NCI-H2171 treated with DMSO at 0.1 percent for 48 hours (cell line): ENCODE data around the gene INPP5A.

Source experiments
- DNase-seq: peaks from one replicate; lab custom pipeline; 2025; lab: John Stamatoyannopoulos, UW

The INPP5A gene

DNA sequence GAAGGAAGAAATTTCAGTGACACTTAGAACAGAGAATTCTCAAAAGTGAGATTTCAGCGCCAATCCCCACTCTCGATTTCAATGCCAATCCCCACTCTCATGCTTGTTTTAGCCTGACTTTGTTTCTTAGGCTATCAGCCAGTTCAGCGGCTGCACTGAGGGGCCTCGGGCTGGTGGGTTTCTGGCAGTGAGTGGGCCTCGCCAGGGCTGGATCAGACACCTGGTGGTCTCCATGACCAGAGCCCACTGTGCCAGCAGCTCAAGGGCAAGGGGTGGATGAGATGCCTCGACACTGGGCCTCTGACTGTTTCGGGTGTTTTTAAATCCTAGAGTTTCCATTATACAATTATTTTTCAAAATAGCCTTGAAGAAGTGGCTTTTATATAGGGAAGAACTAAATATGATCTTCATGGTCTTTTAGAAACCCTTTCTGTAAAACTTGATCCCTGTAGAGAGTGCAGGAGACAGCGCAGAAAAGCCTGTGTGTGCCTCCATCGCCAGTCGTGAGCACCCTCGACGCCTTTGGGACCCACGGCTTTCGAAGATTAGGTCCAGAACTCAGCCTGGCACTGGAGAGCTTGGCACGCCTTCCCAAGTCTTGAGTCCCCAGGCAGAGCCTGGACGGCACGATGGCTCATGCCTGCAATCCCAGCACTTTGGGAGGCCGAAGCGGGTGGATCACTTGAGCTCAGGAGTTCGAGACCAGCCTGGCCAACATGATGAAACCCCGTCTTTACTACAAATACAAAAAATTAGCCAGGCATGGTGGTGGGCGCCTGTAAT, 76.2 kb downstream of the INPP5A start:
- no peak for DNase-seq

DNA sequence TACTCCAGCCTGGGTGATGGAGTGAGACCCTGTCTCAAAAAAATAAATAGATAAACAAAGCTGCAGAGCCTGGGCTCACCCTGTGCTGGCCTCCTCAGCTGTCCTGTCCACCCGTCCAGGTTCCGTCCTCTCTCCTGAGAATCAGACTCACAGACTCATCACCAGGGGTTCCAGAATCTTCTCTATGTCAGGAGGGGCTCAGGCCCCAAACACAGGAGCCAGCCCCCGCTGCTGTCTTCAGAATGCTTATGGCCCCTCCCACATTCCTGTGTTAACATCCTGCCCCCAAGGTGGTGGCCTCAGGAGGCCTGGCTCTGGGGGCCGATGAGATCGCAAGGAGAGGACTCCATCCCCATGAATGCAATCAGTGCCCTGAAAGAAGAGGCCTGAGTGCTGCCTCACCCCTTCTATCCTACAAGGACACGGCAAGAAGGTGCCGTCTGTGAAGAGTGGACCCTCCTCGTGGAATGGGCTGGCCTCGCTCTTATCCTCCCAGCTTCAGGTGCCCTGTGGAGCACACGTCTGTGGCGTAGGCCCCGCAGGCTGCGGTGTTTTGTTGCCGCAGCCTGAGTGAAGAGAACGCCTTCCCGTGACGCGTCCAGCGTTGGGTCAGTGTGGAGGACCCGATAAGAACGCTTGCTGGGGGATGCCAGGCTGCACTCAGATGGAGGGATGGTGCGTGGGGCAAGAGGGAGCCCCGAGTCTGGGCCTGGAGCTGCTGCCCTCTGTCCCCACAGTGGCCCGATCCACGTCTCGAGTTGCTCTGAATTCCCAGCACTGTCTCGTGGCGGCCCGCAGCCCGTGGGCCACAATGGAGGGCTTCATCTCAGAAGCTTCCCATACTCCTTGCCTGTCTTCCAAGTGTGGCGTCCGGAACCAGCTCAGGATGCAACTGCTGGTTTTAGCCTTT, 77.1 kb downstream of the INPP5A start:
- DNase-seq: no peak

DNA sequence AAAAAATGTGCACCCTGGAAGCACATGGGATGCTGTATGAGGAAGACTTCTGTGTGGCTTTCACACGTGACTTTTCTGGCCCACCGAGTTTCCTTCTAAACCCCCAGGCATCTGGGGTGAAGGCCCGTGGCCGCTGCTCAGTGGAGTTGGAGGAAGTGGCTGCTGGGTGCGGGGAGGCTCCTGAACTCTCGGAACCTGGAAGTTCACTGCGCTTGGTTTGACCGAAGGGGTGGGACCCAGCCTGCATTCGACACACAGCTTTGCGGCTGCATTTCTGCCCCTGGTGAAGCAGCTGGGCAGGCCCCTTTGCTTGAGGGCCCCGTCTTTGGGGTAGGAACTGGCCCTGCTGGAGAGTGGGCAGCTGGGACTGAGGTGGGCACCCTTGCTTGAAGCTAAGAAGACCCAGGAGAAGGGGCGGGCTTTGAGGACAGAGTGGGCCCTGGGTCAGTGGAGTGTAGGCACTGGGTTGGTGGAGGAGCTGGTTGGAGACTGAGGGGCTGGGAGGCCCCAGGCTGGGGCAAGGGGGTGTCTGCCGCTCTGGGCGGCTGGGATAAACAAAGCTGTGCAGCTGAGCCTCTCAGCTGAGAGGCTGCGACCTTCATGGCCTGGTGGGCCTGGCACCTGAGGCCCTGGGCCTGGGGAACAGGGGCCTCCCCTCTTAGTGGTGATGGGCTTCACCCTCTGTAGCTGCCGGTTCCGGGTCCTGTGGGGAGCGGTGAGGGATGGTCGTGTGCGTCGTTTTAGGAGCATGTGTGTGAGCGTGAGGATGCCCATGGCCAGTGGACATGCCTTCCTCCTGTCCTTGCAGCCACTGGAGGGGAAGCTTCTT, 78.0 kb downstream of the INPP5A start:
- DNase-seq: no peak

DNA sequence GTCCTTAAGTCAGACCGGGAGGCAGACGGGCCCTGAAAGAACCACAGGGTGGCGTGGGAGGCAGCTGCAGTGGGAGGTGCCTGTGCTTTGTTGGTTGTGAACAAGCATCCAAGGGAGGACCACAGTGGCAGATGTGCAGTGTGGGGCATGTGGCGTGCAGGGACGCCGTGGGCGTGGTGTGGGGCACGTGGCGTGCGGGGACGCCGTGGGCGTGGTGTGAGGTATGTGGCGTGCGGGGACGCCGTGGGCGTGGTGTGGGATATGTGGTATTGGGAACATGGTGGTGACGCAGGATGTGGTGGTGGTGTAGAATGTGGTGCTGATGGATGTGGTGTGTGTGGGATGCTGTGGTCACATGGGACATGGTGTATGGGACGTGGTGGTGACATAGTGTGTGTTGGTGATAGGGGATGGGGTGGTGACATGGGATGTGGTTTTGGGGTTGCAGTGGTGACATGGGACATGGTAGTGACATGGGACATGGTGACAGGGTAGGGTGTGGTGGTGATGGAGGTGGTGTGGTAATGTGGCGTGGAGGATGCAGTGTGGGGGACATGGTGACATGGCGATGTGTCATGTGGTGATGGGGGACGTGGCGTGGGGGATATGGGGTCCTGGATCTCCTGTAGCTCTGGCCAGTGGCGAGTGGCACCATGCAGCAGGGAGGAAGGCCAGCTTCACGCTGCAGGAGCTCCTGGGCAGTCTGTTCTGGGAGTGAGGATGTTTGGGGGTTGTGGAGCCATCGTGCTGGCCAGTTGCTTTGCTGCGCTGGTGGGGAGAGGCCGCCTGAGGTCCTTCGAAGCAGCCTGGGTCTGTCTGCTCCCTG, 78.8 kb downstream of the INPP5A start:
- DNase-seq: no peak

GRCh38 chr10:132616996-132617736, 79.6 kb downstream of the INPP5A start:
- DNase-seq: no peak

DNA sequence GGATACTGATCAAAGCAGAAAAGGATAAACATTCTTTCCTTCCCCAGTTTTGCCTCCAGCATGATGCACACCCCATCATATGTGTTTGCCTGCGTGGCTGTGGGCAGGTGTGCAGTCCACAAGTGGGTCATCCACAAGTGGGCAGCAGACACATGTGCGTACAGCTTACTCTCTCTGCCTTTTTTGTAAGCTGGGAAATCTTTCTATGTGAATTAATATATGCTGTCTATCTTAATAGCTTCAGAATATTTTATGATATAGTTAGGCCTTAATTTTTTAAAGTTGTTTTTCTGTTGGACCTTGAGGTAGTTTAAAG, 80.1 kb downstream of the INPP5A start:
- DNase-seq: no peak

GRCh38 chr10:132618158-132618919, 80.8 kb downstream of the INPP5A start:
- DNase-seq: no peak

DNA sequence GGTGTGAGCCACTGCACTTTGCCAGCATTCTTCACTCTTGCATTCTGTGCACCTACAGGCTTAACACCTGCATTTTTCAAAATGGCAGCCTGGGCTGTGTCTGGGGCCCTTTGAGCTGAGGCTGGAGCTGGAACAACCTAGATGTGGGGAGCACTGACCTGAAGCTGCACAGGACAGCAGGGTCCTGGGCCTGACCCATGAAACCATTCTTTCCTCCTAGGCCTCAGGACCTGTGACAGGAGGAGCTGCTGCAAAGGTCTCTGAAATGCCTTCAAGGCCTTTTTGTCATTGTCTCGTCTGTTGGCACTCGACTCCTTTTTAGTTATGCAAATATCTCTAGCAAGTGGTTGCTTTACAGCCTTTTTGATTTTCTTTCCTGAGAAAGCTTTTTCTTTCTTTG, 82.3 kb downstream of the INPP5A start:
- DNase-seq: no peak

- DNase-seq: no peak
These were observed 86.7 kb downstream of the INPP5A start for GRCh38 chr10:132624061-132624846.

GRCh38 chr10:132624847-132625471, 87.4 kb downstream of the INPP5A start:
- no peak for DNase-seq

DNA sequence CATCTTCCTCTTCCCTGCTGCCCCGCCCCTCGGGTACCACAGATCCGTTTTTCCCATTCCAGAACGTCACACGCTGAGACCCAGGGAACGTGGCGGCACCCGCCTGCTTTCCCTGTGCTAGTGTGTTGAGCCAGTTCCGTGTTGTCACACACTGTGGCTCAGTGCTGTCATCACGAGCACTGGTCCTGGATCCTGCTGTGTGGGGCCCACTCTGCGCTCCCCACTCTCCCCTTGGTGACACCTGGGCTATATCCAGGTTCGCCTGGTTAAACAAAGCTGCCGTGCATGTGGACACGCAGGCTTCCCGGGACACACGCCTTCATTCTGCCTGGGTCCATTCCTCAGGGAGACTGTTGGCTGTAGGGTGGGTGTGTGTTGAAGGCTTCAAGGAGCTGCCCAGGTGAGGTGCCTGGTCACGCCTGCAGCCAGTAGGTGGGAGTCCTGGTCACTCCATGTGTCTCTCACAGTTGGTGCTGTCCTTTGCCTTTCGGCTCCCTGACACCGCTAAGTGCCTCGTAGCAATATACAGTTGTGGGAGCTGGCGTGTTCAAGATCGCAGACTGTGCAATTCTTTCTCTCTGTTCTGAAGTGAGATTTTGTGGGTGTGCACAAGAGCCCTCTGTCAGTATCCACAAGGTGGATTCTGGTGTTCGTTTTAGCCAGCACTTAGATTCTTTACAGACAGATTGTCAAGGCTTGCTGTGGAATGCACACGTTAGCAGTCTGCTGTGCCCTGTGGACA, 88.6 kb downstream of the INPP5A start:
- DNase-seq: no peak

- no peak for DNase-seq
These were observed 89.4 kb downstream of the INPP5A start for GRCh38 chr10:132626761-132627665.

DNA sequence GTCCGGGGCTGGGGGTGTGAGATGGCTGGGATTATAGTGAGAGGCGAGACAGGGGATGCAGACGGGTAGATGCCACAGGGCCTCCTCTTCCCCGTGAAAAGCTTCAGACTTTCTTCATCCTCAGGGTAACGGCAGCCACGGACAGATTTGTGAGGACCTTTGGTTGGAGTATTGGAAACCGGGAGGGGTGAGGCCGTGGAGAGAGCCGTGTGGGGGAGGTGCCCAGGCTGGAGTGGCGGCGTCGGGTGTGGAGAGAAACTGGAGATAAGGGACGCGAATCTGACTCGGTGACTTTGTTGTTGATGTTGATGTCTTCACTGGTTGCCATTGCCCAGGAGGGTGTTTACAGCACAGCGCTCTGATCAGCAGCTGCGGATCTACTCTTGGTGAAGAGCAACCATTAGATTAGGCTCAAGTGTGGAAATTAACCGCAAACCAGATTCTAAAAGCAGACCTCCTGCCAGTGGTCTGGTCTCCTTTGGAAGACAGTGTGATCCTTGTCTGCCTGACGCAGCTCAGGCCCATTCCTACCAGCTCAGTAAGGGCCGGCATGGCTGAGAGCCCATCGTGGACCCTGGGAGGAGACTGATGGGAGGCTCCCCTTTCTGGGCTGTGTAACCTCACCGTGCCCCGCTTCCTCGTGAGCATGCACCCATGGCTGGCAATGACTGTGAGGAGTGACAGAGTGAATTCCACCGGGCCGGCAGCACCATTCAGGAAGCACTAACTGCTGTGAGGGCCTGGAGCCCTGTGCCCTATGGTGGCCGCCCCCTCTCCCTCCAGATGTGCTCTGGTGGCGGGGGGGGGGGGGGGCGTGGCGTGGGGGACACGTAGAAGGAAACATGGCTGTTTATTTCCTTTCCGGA, 90.3 kb downstream of the INPP5A start:
- no peak for DNase-seq

DNA sequence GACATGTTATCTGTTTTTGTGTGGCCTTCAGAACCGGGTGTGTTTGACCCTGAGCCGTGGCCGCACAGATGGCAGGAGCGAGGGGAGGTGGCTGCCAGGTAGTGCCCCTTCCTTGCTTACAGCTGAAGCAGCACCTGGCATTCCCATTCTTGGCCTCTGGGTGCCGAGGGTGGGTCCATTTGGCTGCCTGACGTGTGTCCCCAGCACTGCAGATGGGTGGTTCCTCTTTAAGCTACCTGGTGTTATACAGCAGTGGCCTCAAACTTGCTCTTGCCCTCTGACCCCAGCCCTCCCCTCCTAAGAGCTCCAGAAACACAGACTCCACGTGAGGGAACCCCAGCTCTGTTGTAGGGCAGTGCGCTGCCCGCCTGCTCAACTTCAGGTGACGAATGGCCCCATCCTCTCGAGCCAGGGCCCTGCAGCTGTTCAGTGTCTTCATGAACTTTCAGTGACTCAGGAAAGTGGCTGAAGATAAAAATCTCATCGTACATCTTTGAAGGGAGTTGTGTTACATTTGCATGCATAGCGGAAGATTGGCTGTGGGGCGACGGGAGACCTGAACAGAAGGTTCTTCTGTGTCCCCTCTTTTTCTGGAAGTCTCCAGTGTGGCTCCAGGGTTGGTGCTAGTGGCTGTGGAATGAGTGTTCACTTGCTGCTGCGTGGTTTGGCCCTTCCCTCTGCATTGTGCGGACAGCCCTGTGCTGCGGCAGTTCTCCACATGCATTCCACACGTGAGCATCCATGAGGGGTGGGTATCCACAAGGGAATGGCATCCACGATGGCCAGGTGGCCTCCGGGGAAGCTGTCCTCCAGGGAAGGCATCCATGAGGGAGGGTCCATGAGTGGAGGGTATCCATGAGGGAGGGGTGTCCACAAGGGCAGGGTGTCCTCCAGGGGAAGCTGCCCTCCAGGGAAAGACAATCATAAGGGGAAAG, 91.6 kb downstream of the INPP5A start:
- no peak for DNase-seq

DNA sequence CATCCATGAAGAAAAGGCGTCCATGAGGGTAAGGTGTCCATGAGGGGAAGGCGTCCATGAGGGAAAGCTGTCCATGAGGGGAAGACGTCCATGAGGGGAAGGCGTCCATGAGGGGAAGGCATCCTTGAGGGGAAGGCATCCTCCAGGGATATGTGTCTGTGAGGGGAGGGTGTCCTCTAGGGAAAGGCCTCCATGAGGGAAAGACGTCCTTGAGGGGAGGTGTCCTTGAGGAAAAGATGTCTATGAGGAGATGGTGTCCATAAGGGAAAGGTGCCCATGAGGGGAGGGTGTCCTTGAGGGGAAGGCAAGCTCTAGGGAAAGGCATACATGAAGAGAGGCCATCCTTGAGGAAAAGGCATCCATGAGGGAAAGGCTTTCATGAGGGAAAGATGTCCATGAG, 92.6 kb downstream of the INPP5A start:
- no peak for DNase-seq
